K562 (cell line): Measurements from ENCODE around the gene PLTP. TPM values are rescaled to one million over a fixed set of nuclear protein-coding genes. Genes with fewer than 3 reads are reported as not detected.

Experiments used
- ASH1L ChIP-seq: fragments of 450-650 bp; IDR thresholded peaks from 2 replicates; pipeline ENCODE4 v1.6.1; 2018; ENCODE audit warnings: borderline replicate concordance, mild to moderate bottlenecking, low read depth; ENCODE audit not compliant: partially characterized antibody
- CHD1 ChIP-seq: fragments of 200-600 bp; sonication (generic); IDR thresholded peaks from one replicate; pipeline ENCODE4 v1.6.1; 2012; ENCODE audit warnings: mild to moderate bottlenecking, moderate library complexity, low read length, inconsistent platforms
- CREB3 ChIP-seq: fragments of 450-650 bp; conservative IDR thresholded peaks from 2 replicates; pipeline ENCODE4 v1.6.1; 2016; ENCODE audit warnings: missing genetic modification characterization, low read depth, mild to moderate bottlenecking, missing compliant biosample characterization, moderate library complexity
- EP400 ChIP-seq: fragments of 450-650 bp; IDR thresholded peaks from 2 replicates; pipeline ENCODE4 v1.6.1; 2017; ENCODE audit warnings: antibody characterized with exemption, mild to moderate bottlenecking, moderate library complexity
- ETV5 ChIP-seq: sonication (generic); formaldehyde crosslinking; IDR thresholded peaks from 2 replicates; pipeline ENCODE4 v1.4.0; 2020; ENCODE audit warnings: low read depth, mild to moderate bottlenecking, missing genetic modification reagents
- HDAC3 ChIP-seq: fragments of 450-650 bp; IDR thresholded peaks from 2 replicates; pipeline ENCODE4 v1.6.1; 2018; ENCODE audit warnings: borderline replicate concordance, mild to moderate bottlenecking, moderate library complexity; ENCODE audit not compliant: partially characterized antibody
- KHSRP ChIP-seq: fragments of 450-650 bp; IDR thresholded peaks from 2 replicates; pipeline ENCODE4 v1.6.1; 2017
- POLR2A ChIP-seq: fragments of 450-650 bp; conservative IDR thresholded peaks from 2 replicates; pipeline ENCODE4 v1.6.1; 2016
- POLR2G ChIP-seq: fragments of 200-400 bp; formaldehyde crosslinking; IDR thresholded peaks from 2 replicates; pipeline ENCODE4 v1.6.1; 2017; ENCODE audit warnings: low read depth, mild to moderate bottlenecking, antibody characterized with exemption, low read length, moderate library complexity
- RUNX1 ChIP-seq: sonication (generic); IDR thresholded peaks from 2 replicates; pipeline ENCODE4 v1.6.1; 2016; ENCODE audit warnings: antibody characterized with exemption, low read depth
- SAP30 ChIP-seq: fragments of 200-600 bp; sonication (generic); IDR thresholded peaks from 2 replicates; pipeline ENCODE4 v1.6.1; 2012; ENCODE audit warnings: borderline replicate concordance, low read depth, mild to moderate bottlenecking, moderate library complexity, low read length, control low read depth, inconsistent platforms; ENCODE audit not compliant: insufficient read depth, poor library complexity, severe bottlenecking
- TSHZ1 ChIP-seq: fragments of 250-450 bp; sonication (Bioruptor Pico); IDR thresholded peaks from 2 replicates; pipeline ENCODE4 v1.4.0; 2020; ENCODE audit warnings: mild to moderate bottlenecking, moderate library complexity
- ZBTB1 ChIP-seq: sonication (generic); formaldehyde crosslinking; IDR thresholded peaks from 2 replicates; pipeline ENCODE4 v1.8.1; 2023; ENCODE audit warnings: missing genetic modification reagents, low read depth, mild to moderate bottlenecking, borderline replicate concordance
- ZBTB33 ChIP-seq: sonication (generic); formaldehyde crosslinking; IDR thresholded peaks from 2 replicates; pipeline ENCODE4 v1.8.1; 2023; ENCODE audit warnings: mild to moderate bottlenecking, missing genetic modification reagents
- ZFP30 ChIP-seq: fragments of 250-450 bp; sonication (Bioruptor Pico); IDR thresholded peaks from 2 replicates; pipeline ENCODE4 v1.8.0; 2022; ENCODE audit warnings: moderate library complexity, mild to moderate bottlenecking, inconsistent platforms, borderline replicate concordance
- polyA plus RNA-seq, 8 experiments: library from polyadenylated mRNA; depleted of rRNA in 4 of 8; stranded (reverse) in 5 of 8; unstranded in 3 of 8; fragments of >200 nt; fragmentation: Nextera tagmentation in 2 of 8; fragmentation: Illumina TruSeq in 1 of 8; extraction: Ambion mirVana in 2 of 8; extraction: Trizol in 1 of 8; gene quantifications; 2 replicates each; pipeline versions ENCODE4 v1.2.1 to v1.2.3, GENCODE V29; 2011 to 2014; ENCODE audit warnings: inconsistent platforms in 1 of 8, missing spikeins in 1 of 8
- total RNA-seq, 7 experiments: library from RNA; depleted of rRNA in 6 of 7; stranded (reverse); fragments of >200 nt in 6 of 7; fragmentation: Illumina TruSeq in 2 of 7; extraction: Trizol in 2 of 7; gene quantifications; 2 replicates each; pipeline versions ENCODE4 v1.2.1 to v1.2.3, GENCODE V29; 2011 to 2021; ENCODE audit warnings: low replicate concordance in 1 of 7

The PLTP gene
- total and polyA plus RNA-seq, 9 of the 15 experiments (the other 6 are each of a cell fraction or from before 2014, with no cell fraction given) = 2.8 to 29.3 (median 17.6) TPM

- peak; percentile 81 for TF ChIP-seq CREB3 (tag)
- peak; percentile 41 for TF ChIP-seq KHSRP
- peak; percentile 32; the same call in 1 of the 2 replicates for TF ChIP-seq EP400
- TF ChIP-seq POLR2G = peak; percentile 78
- no peak for TF ChIP-seq ZFP30 (CRISPR knock-in tag)
- TF ChIP-seq RUNX1 = no peak
- TF ChIP-seq ETV5 = peak; percentile 62; the same call in 1 of the 2 replicates
- no peak for TF ChIP-seq HDAC3
- TF ChIP-seq ASH1L = peak; percentile 97
- no peak for TF ChIP-seq ZBTB1
- TF ChIP-seq ZBTB33 (CRISPR knock-in tag) = no peak
- peak; percentile 97 for TF ChIP-seq POLR2A
- no peak for TF ChIP-seq TSHZ1 (CRISPR knock-in tag)
- TF ChIP-seq SAP30 = peak; percentile 68
- peak; percentile 58 for TF ChIP-seq CHD1
These were observed 30.8 kb downstream of the PLTP start, which contains the start of gene ZSWIM1 (continued) for GRCh38 chr20:45880988-45881788.
